H1 (cell line): ENCODE results near the gene LIMS1. TPM values are rescaled to one million over a fixed set of nuclear protein-coding genes. Genes with fewer than 3 reads are reported as not detected.

Source experiments
- CTCF ChIA-PET: fragments of 300-600 bp; sonication (Branson Sonifier 250); formaldehyde crosslinking; loops from one replicate; lab custom pipeline; 2021; ENCODE audit not compliant: partially characterized antibody; lab: Charles Lee
- POLR2A ChIA-PET: fragments of 300-600 bp; sonication (Branson Sonifier 250); formaldehyde crosslinking; loops from one replicate; lab custom pipeline; 2021; ENCODE audit warnings: inconsistent platforms; ENCODE audit not compliant: partially characterized antibody; lab: Charles Lee
- DNase-seq, 2 experiments: peaks; one replicate each; pipeline versions ENCODE4 v3.0.0 to v3.0.0-alpha.2; 2010 to 2022; ENCODE audit warnings: low spot score in 2 of 2, low read depth in 1 of 2, mixed read lengths in 1 of 2
- FAIRE-seq: peaks from 2 replicates; lab custom pipeline; 2011; peaks lifted over from hg19 to GRCh38; lab: Jason Lieb, UNC
- H2AFZ ChIP-seq: 2 replicates; pipeline ENCODE4 v1.8.1; 2012; ENCODE audit warnings: low read length, inconsistent platforms
- H2AK5ac ChIP-seq: 2 replicates; pipeline ENCODE4 v1.6.1; 2013; ENCODE audit warnings: low read depth, low read length
- H2BK120ac ChIP-seq: replicated peaks from 2 replicates; pipeline ENCODE3; 2013; ENCODE audit warnings: low read depth, low read length, inconsistent platforms
- H2BK12ac ChIP-seq: 2 replicates; pipeline ENCODE4 v1.6.1; 2013; ENCODE audit warnings: low read depth, low read length
- H2BK15ac ChIP-seq: 2 replicates; pipeline ENCODE4 v1.6.1; 2013; ENCODE audit warnings: low read length
- H2BK20ac ChIP-seq: 2 replicates; pipeline ENCODE4 v1.6.1; 2013; ENCODE audit warnings: low read length
- H2BK5ac ChIP-seq: 2 replicates; pipeline ENCODE4 v1.6.1; 2013; ENCODE audit warnings: low read depth, low read length
- H3K14ac ChIP-seq: 2 replicates; pipeline ENCODE4 v1.6.1; 2013; ENCODE audit warnings: inconsistent platforms; ENCODE audit not compliant: insufficient read length
- H3K18ac ChIP-seq: 2 replicates; pipeline ENCODE4 v1.6.1; 2013; ENCODE audit warnings: low read length; ENCODE audit errors: extremely low read depth
- H3K23ac ChIP-seq: 2 replicates; pipeline ENCODE4 v1.6.1; 2013; ENCODE audit warnings: inconsistent platforms; ENCODE audit not compliant: insufficient read length
- H3K23me2 ChIP-seq: 2 replicates; pipeline ENCODE4 v1.6.1; 2013; ENCODE audit warnings: low read depth, low read length
- H3K27ac ChIP-seq: 2 replicates; pipeline ENCODE4 v1.6.1; 2011; ENCODE audit warnings: low read depth, low read length, inconsistent platforms
- H3K27me3 ChIP-seq, 4 experiments: replicated peaks in 1 of 4; 1 replicate in 1 of 4; 2 replicates in 3 of 4; pipeline versions ENCODE4 v1.6.1 to v1.8.1; 2011 to 2013; ENCODE audit warnings: low read length in 3 of 4, mild to moderate bottlenecking in 3 of 4, inconsistent platforms in 2 of 4, mixed read lengths in 2 of 4, moderate library complexity in 1 of 4; ENCODE audit not compliant: control insufficient read depth in 3 of 4, insufficient read depth in 3 of 4; ENCODE audit errors: extremely low read depth in 1 of 4
- H3K36me3 ChIP-seq, 4 experiments: 2 replicates each; pipeline versions ENCODE4 v1.6.1 to v1.8.1; 2011 to 2013; ENCODE audit warnings: mild to moderate bottlenecking in 4 of 4, low read length in 3 of 4, moderate library complexity in 2 of 4, control low read depth in 1 of 4, inconsistent platforms in 1 of 4; ENCODE audit not compliant: insufficient read depth in 4 of 4, control insufficient read depth in 2 of 4
- H3K4ac ChIP-seq: replicated peaks from 2 replicates; pipeline ENCODE3; 2013; ENCODE audit warnings: low read length, low read depth, mixed read lengths, inconsistent platforms; ENCODE audit not compliant: insufficient read length
- H3K4me1 ChIP-seq, 4 experiments: replicated peaks in 1 of 4; 1 replicate in 1 of 4; 2 replicates in 3 of 4; pipeline versions ENCODE4 v1.6.1 to v1.8.1; 2011 to 2013; ENCODE audit warnings: low read length in 3 of 4, inconsistent platforms in 2 of 4, mixed read lengths in 1 of 4; ENCODE audit not compliant: insufficient read depth in 4 of 4, control insufficient read depth in 3 of 4
- H3K4me2 ChIP-seq, 2 experiments: 2 replicates each; pipeline versions ENCODE4 v1.6.1 to v1.8.1; 2011 to 2013; ENCODE audit warnings: low read depth in 2 of 2, low read length in 2 of 2, control low read depth in 1 of 2, inconsistent platforms in 1 of 2, mild to moderate bottlenecking in 1 of 2; ENCODE audit not compliant: insufficient read depth in 1 of 2
- H3K4me3 ChIP-seq, 4 experiments: fragments of 200-600, 300-600 bp in 1 of 4; sonication (generic), shearing (Covaris generic), sonication (Bioruptor Twin) in 1 of 4; 2 replicates each; pipeline versions ENCODE4 v1.5.1 to v1.8.1; 2011 to 2016; ENCODE audit warnings: low read length in 4 of 4, low read depth in 3 of 4, control low read depth in 2 of 4, inconsistent platforms in 2 of 4, mild to moderate bottlenecking in 2 of 4, mixed read lengths in 1 of 4, moderate library complexity in 1 of 4; ENCODE audit not compliant: insufficient read depth in 2 of 4; ENCODE audit errors: extremely low read depth in 1 of 4
- H3K56ac ChIP-seq: replicated peaks from 2 replicates; pipeline ENCODE3; 2013; ENCODE audit warnings: low read depth, mild to moderate bottlenecking, mixed read lengths, low read length, inconsistent platforms; ENCODE audit not compliant: insufficient read length
- H3K79me1 ChIP-seq: 2 replicates; pipeline ENCODE4 v1.6.1; 2013; ENCODE audit warnings: low read depth, low read length, control low read depth
- H3K79me2 ChIP-seq, 2 experiments: 2 replicates each; pipeline versions ENCODE4 v1.6.1 to v1.8.1; 2012 to 2013; ENCODE audit warnings: low read length in 2 of 2, mild to moderate bottlenecking in 2 of 2, inconsistent platforms in 1 of 2; ENCODE audit not compliant: insufficient read depth in 2 of 2, control insufficient read depth in 1 of 2
- H3K9ac ChIP-seq, 4 experiments: replicated peaks in 1 of 4; 1 replicate in 1 of 4; 2 replicates in 3 of 4; pipeline versions ENCODE4 v1.6.1 to v1.8.1; 2011 to 2013; ENCODE audit warnings: low read depth in 3 of 4, low read length in 3 of 4, control low read depth in 2 of 4, mild to moderate bottlenecking in 2 of 4, moderate library complexity in 2 of 4, inconsistent platforms in 1 of 4; ENCODE audit errors: extremely low read depth in 1 of 4
- H3K9me3 ChIP-seq, 2 experiments: 2 replicates each; pipeline versions ENCODE4 v1.6.1 to v1.8.1; 2012 to 2013; ENCODE audit warnings: mild to moderate bottlenecking in 2 of 2, moderate library complexity in 2 of 2, control low read depth in 1 of 2, inconsistent platforms in 1 of 2, low read depth in 1 of 2, low read length in 1 of 2, mixed read lengths in 1 of 2; ENCODE audit not compliant: insufficient read depth in 2 of 2
- H4K20me1 ChIP-seq, 2 experiments: replicated peaks in 1 of 2; 2 replicates each; pipeline versions ENCODE3 to v1.8.1; 2011 to 2013; ENCODE audit warnings: inconsistent platforms in 2 of 2, low read length in 2 of 2, mild to moderate bottlenecking in 1 of 2; ENCODE audit not compliant: insufficient read depth in 2 of 2, control insufficient read depth in 1 of 2
- H4K5ac ChIP-seq: 2 replicates; pipeline ENCODE4 v1.6.1; 2013; ENCODE audit warnings: low read length, low read depth, mixed read lengths, inconsistent platforms; ENCODE audit not compliant: insufficient read length
- H4K8ac ChIP-seq: 2 replicates; pipeline ENCODE4 v1.8.0; 2013; ENCODE audit warnings: mild to moderate bottlenecking, moderate library complexity, low read length, inconsistent platforms; ENCODE audit not compliant: insufficient read depth; ENCODE audit errors: extremely low read depth
- H4K91ac ChIP-seq: replicated peaks from 2 replicates; pipeline ENCODE3; 2013; ENCODE audit warnings: low read length, mixed read lengths, inconsistent platforms; ENCODE audit not compliant: insufficient read length
- ASH2L ChIP-seq: fragments of 200-600, 300-600 bp; sonication (generic); IDR thresholded peaks from one replicate; pipeline ENCODE4 v1.7.1; 2017; ENCODE audit warnings: low read length
- CTBP2 ChIP-seq: IDR thresholded peaks from 2 replicates; pipeline ENCODE4 v1.7.0; 2011; ENCODE audit warnings: borderline replicate concordance, mild to moderate bottlenecking, moderate library complexity, mixed read lengths, low read length; ENCODE audit not compliant: insufficient read depth, insufficient read length
- EP300 ChIP-seq, 2 experiments: IDR thresholded peaks; 1 replicate in 1 of 2; 2 replicates in 1 of 2; pipeline ENCODE4 v1.6.1; 2011 to 2012; ENCODE audit warnings: low read depth in 2 of 2, low read length in 2 of 2, mild to moderate bottlenecking in 2 of 2, borderline replicate concordance in 1 of 2, inconsistent platforms in 1 of 2, moderate library complexity in 1 of 2
- KDM5A ChIP-seq: fragments of 200-600 bp; IDR thresholded peaks from 2 replicates; pipeline ENCODE4 v1.7.1; 2012; ENCODE audit warnings: mild to moderate bottlenecking, low read length, inconsistent platforms, mixed read lengths
- MAFK ChIP-seq: IDR thresholded peaks from 2 replicates; pipeline ENCODE4 v1.6.1; 2012; ENCODE audit warnings: low read depth, mild to moderate bottlenecking, improper control_type of control experiment, low read length
- NRF1 ChIP-seq: IDR thresholded peaks from 2 replicates; pipeline ENCODE4 v1.6.1; 2011; ENCODE audit warnings: mild to moderate bottlenecking, low read depth, low read length, improper control_type of control experiment
- POLR2A ChIP-seq, 2 experiments: IDR thresholded peaks; 1 replicate in 1 of 2; 2 replicates in 1 of 2; pipeline ENCODE4 v1.6.1; 2011; ENCODE audit warnings: low read depth in 2 of 2, low read length in 2 of 2, mild to moderate bottlenecking in 2 of 2; ENCODE audit errors: control extremely low read depth in 1 of 2
- POLR2AphosphoS5 ChIP-seq: IDR thresholded peaks from 2 replicates; pipeline ENCODE4 v1.6.1; 2011; ENCODE audit warnings: low read depth, low read length
- SUZ12 ChIP-seq: fragments of 200-600 bp; sonication (generic); IDR thresholded peaks from 2 replicates; pipeline ENCODE4 v1.6.1; 2012; ENCODE audit warnings: mild to moderate bottlenecking, inconsistent platforms, low read length, moderate library complexity, mixed read lengths
- TAF1 ChIP-seq: IDR thresholded peaks from 2 replicates; pipeline ENCODE4 v1.6.1; 2011; ENCODE audit warnings: mild to moderate bottlenecking, low read depth, low read length
- TAF7 ChIP-seq: optimal IDR thresholded peaks from 2 replicates; pipeline ENCODE3; 2011; ENCODE audit warnings: low read depth, mild to moderate bottlenecking, inconsistent platforms, low read length, moderate library complexity, borderline replicate concordance
- TBP ChIP-seq: IDR thresholded peaks from 2 replicates; pipeline ENCODE4 v1.6.1; 2011; ENCODE audit warnings: low read depth, low read length, improper control_type of control experiment
- YY1 ChIP-seq: IDR thresholded peaks from 2 replicates; pipeline ENCODE4 v1.6.1; 2011; ENCODE audit warnings: low read depth, mild to moderate bottlenecking, low read length
- ZNF274 ChIP-seq: IDR thresholded peaks from 2 replicates; pipeline ENCODE4 v1.7.0; 2012; ENCODE audit warnings: low read length, borderline replicate concordance; ENCODE audit errors: extremely low read depth
- WGBS, 2 experiments: shearing (Covaris generic) in 1 of 2; methylation state at CpG; one replicate each; pipeline versions ENCODE4 v1.1.6 to v1.1.7; 2013 to 2015; ENCODE audit warnings: low lambda C conversion rate in 2 of 2, mixed read lengths in 2 of 2, inconsistent platforms in 1 of 2, low coverage in 1 of 2, missing lambda C conversion rate in 1 of 2; ENCODE audit not compliant: insufficient replicate concordance in 2 of 2, insufficient coverage in 1 of 2, insufficient read length in 1 of 2; ENCODE audit errors: extremely low coverage in 1 of 2, missing lambda C conversion rate in 1 of 2; 5-methylcytosine and 5-hydroxymethylcytosine counted together
- polyA plus RNA-seq, 7 experiments: library from polyadenylated mRNA; depleted of rRNA in 3 of 7; stranded (reverse) in 5 of 7; unstranded in 2 of 7; fragments of >200 nt in 5 of 7; fragments of 200-250 nt in 2 of 7; gene quantifications; 1 replicate in 5 of 7; 2 replicates in 1 of 7; 4 replicates in 1 of 7; pipeline versions ENCODE4 v1.2.1 to v1.2.3, GENCODE V29; 2011 to 2013; ENCODE audit warnings: missing spikeins in 2 of 7, mixed read lengths in 2 of 7
- total RNA-seq: library from RNA; stranded (reverse); fragmentation: NEBNext Ultra II Directional; extraction: Animal tissue kit (Norgen Biotek cat#: 25700); gene quantifications from 2 replicates; pipeline ENCODE4 v1.2.1, GENCODE V29; 2021
- TF ChIP-seq, protein P1 (sequence below): IDR thresholded peaks from 2 replicates; pipeline ENCODE4 v1.6.1; 2012; ENCODE audit warnings: inconsistent platforms

LIMS1 gene
- total and polyA plus RNA-seq, 2 of the 8 experiments (the other 6 are each of a cell fraction or from before 2014, with no cell fraction given) = 24.1 to 36.7 TPM

DNA sequence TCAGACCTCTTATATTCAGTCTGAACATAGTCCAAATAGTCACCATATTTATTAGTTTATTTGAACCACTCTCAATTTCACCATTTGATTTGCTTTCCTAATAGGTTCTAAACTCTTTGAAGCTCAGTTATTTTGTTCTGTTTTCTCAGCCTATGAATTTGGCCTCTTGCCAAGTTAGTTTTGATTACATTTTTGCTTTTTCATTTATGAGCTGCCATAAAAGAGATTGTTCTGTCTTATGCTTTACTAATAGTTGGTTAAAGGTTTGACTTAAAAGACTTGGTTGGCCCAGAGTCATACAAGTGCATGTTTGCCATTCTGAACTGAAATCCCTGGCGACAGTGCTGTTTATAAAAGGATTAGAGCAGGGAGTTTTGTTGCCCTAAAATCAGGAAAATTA lies 99.1 kb downstream of the LIMS1 start:
- CTCF ChIA-PET = interaction anchor here (1.3 to 8.1 kb wide), 5 partner anchors 9 to 28 kb away, joined by 3 to 167 read pairs (median 108); no protein-coding TSS in a partner anchor
- no peaks in the 10 kb centered on the region for H3K36me3 ChIP-seq
- FAIRE-seq = no peak
- TF ChIP-seq SUZ12 (no peak), TAF1 (no peak), TBP (no peak), TAF7 (no peak), ZNF274 (no peak), CTBP2 (no peak), KDM5A (no peak), NRF1 (no peak), ASH2L (no peak), YY1 (no peak), EP300 (IDR thresholded peaks at IDR 0.05; ENCODE audit: borderline replicate concordance in 1 of 2, low read depth in 2 of 2, low read length in 2 of 2) (no peak), MAFK (no peak), POLR2A (IDR thresholded peaks at IDR 0.05; ENCODE audit: control extremely low read depth in 1 of 2, low read depth in 2 of 2, low read length in 2 of 2) (no peak), POLR2AphosphoS5 (no peak)
- TF ChIP-seq, protein P1, sequence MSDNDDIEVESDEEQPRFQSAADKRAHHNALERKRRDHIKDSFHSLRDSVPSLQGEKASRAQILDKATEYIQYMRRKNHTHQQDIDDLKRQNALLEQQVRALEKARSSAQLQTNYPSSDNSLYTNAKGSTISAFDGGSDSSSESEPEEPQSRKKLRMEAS = no peak

More for the DNA sequence above, 99.1 kb downstream of the LIMS1 start:
- H3K23me2 ChIP-seq = no peaks in the 10 kb centered on the region
- no peak overlapping the region for H2BK120ac ChIP-seq
- H3K4ac ChIP-seq = no peak overlapping the region
- DNase-seq = no peak
- H4K5ac ChIP-seq = no peak overlapping the region
- no peaks in the 10 kb centered on the region; the same call in 1 of the 2 replicates for H3K79me1 ChIP-seq
- peaks cover 0 to 3% of the 10 kb centered on the region in 2 experiments for H4K20me1 ChIP-seq
- H3K9ac ChIP-seq = no peak overlapping the region
- POLR2A ChIA-PET = interaction anchor here (1.5 kb wide), 1 partner anchor 9 kb away, joined by 4 read pairs; no protein-coding TSS in a partner anchor
- H3K4me3 ChIP-seq = no peak overlapping the region
- H2AFZ ChIP-seq = no peak overlapping the region
- H3K56ac ChIP-seq = no peak overlapping the region
- no peak overlapping the region for H2BK12ac ChIP-seq
- no peak overlapping the region for H3K27ac ChIP-seq
- no peak overlapping the region for H3K14ac ChIP-seq
- H3K18ac ChIP-seq = no peak overlapping the region
- 93% methylated on average over 1 of the region's 1 CpG; no CpG with 5 or more reads in 1 of the 2 experiments for WGBS, 2 experiments
- H2BK20ac ChIP-seq = no peak overlapping the region
- no peak overlapping the region for H2AK5ac ChIP-seq
- no peak overlapping the region for H3K4me2 ChIP-seq
- no peaks in the 10 kb centered on the region for H3K27me3 ChIP-seq
- no peak overlapping the region for H4K8ac ChIP-seq
- H2BK5ac ChIP-seq = no peak overlapping the region
- H3K4me1 ChIP-seq = peaks cover 0 to 8% (median 3%) of the 10 kb centered on the region in 4 experiments; a peak in 3 of 7 replicates
- H4K91ac ChIP-seq = no peak overlapping the region
- no peak overlapping the region for H2BK15ac ChIP-seq
- H3K9me3 ChIP-seq = no peaks in the 10 kb centered on the region
- H3K23ac ChIP-seq = no peak overlapping the region
- H3K79me2 ChIP-seq = peaks cover 0 to 4% of the 10 kb centered on the region in 2 experiments; a peak in 1 of 4 replicates
